ENCODE measurements around the gene FUT2. TPM values are rescaled to one million over a fixed set of nuclear protein-coding genes. Genes with fewer than 3 reads are reported as not detected.
A peak's percentile ranks its signal among the peaks of the same experiment; 100 is the strongest.

The FUT2 gene
- total and polyA plus RNA-seq, 10 of the 15 experiments (the other 5 are each of a cell fraction or from before 2014, with no cell fraction given) = 0.02 to 0.13 (median 0.07) TPM; not detected in 7

DNA sequence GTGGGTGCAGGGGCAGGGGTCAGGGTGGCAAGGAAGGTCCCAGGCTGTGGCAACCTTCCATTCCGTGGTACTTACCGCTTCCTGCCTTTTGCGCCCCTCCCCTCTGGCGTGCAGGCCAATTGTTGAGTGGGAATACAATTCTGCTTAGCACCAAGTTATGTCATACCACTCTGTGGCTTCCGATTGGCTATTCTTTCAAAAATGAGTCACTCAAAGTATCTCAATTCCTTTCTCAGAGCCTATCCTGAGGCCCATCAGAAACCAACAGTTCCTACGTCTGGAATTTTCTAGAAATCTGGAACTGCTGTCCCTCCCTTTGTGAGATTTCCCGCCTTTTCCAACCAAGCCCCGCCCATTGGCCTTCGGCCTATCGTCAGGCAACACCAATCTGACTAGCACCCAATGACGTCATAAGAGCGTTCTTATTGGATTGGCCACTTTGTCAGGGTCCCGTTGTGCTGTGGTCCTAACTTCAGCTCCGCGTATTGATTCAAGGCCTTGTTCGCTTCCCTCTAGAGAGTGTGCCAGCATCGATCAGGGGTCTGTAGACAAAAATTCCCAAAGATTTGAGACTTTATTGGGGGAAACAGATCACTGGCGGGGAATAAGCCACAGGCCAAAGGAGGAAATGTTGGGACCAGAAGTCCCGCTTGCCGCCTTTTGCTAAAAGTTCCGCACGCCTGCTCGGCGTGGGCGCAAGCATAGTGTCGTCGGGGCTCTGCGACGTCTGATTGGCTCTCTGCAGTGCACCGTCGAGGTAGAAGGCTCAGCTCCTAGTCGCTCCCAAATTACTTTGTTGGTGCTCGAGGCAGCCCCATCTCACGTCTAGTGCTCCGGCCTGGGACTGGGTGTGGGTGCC is 34.7 kb upstream of the FUT2 start (continued):
- TF ChIP-seq, protein P1, sequence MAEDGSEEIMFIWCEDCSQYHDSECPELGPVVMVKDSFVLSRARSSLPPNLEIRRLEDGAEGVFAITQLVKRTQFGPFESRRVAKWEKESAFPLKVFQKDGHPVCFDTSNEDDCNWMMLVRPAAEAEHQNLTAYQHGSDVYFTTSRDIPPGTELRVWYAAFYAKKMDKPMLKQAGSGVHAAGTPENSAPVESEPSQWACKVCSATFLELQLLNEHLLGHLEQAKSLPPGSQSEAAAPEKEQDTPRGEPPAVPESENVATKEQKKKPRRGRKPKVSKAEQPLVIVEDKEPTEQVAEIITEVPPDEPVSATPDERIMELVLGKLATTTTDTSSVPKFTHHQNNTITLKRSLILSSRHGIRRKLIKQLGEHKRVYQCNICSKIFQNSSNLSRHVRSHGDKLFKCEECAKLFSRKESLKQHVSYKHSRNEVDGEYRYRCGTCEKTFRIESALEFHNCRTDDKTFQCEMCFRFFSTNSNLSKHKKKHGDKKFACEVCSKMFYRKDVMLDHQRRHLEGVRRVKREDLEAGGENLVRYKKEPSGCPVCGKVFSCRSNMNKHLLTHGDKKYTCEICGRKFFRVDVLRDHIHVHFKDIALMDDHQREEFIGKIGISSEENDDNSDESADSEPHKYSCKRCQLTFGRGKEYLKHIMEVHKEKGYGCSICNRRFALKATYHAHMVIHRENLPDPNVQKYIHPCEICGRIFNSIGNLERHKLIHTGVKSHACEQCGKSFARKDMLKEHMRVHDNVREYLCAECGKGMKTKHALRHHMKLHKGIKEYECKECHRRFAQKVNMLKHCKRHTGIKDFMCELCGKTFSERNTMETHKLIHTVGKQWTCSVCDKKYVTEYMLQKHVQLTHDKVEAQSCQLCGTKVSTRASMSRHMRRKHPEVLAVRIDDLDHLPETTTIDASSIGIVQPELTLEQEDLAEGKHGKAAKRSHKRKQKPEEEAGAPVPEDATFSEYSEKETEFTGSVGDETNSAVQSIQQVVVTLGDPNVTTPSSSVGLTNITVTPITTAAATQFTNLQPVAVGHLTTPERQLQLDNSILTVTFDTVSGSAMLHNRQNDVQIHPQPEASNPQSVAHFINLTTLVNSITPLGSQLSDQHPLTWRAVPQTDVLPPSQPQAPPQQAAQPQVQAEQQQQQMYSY (CRISPR knock-in tag; IDR thresholded peaks at IDR 0.05) = no peak
- TF ChIP-seq E2F8 (IDR thresholded peaks at IDR 0.05; ENCODE audit: low read depth, partially characterized antibody) = peak; percentile 93
- TF ChIP-seq ATF7 (IDR thresholded peaks at IDR 0.05; ENCODE audit: low read depth) = peak; percentile 100
- TF ChIP-seq SREBF1 (IDR thresholded peaks at IDR 0.05; ENCODE audit: low read length) = peak; percentile 63; the same call in 1 of the 2 replicates
- no peak for TF ChIP-seq MEF2B (IDR thresholded peaks at IDR 0.05; ENCODE audit: partially characterized antibody, poor library complexity, severe bottlenecking)
- TF ChIP-seq, protein P2, sequence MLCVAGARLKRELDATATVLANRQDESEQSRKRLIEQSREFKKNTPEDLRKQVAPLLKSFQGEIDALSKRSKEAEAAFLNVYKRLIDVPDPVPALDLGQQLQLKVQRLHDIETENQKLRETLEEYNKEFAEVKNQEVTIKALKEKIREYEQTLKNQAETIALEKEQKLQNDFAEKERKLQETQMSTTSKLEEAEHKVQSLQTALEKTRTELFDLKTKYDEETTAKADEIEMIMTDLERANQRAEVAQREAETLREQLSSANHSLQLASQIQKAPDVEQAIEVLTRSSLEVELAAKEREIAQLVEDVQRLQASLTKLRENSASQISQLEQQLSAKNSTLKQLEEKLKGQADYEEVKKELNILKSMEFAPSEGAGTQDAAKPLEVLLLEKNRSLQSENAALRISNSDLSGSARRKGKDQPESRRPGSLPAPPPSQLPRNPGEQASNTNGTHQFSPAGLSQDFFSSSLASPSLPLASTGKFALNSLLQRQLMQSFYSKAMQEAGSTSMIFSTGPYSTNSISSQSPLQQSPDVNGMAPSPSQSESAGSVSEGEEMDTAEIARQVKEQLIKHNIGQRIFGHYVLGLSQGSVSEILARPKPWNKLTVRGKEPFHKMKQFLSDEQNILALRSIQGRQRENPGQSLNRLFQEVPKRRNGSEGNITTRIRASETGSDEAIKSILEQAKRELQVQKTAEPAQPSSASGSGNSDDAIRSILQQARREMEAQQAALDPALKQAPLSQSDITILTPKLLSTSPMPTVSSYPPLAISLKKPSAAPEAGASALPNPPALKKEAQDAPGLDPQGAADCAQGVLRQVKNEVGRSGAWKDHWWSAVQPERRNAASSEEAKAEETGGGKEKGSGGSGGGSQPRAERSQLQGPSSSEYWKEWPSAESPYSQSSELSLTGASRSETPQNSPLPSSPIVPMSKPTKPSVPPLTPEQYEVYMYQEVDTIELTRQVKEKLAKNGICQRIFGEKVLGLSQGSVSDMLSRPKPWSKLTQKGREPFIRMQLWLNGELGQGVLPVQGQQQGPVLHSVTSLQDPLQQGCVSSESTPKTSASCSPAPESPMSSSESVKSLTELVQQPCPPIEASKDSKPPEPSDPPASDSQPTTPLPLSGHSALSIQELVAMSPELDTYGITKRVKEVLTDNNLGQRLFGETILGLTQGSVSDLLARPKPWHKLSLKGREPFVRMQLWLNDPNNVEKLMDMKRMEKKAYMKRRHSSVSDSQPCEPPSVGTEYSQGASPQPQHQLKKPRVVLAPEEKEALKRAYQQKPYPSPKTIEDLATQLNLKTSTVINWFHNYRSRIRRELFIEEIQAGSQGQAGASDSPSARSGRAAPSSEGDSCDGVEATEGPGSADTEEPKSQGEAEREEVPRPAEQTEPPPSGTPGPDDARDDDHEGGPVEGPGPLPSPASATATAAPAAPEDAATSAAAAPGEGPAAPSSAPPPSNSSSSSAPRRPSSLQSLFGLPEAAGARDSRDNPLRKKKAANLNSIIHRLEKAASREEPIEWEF (IDR thresholded peaks at IDR 0.05; ENCODE audit: insufficient replicate concordance, low read depth, low read length) = no peak
- no peak for TF ChIP-seq IRF5 (IDR thresholded peaks at IDR 0.05; ENCODE audit: borderline replicate concordance)
- TF ChIP-seq MTA2 (IDR thresholded peaks at IDR 0.05; ENCODE audit: low read depth) = 0 out of 2 replicates have a peak, but pooled peaks have one; percentile 12
- no peak for TF ChIP-seq BCLAF1 (IDR thresholded peaks at IDR 0.05)
- no peak for TF ChIP-seq TAF1 (IDR thresholded peaks at IDR 0.05; ENCODE audit: borderline replicate concordance, low read depth, low read length)

All from GM12878 (cell line).